MV-4-11 (cell line): ENCODE results near the gene MAGT1.
A peak's percentile ranks its signal among the peaks of the same experiment; 100 is the strongest.
"Not testable (repeated sequence)": the region's sequence is repeated elsewhere in the genome, so short reads cannot be mapped to it uniquely, and the experiment has no call there.

Source experiments
- DNase-seq: peaks from one replicate; lab custom pipeline; 2025; lab: John Stamatoyannopoulos, UW

The MAGT1 gene

DNA sequence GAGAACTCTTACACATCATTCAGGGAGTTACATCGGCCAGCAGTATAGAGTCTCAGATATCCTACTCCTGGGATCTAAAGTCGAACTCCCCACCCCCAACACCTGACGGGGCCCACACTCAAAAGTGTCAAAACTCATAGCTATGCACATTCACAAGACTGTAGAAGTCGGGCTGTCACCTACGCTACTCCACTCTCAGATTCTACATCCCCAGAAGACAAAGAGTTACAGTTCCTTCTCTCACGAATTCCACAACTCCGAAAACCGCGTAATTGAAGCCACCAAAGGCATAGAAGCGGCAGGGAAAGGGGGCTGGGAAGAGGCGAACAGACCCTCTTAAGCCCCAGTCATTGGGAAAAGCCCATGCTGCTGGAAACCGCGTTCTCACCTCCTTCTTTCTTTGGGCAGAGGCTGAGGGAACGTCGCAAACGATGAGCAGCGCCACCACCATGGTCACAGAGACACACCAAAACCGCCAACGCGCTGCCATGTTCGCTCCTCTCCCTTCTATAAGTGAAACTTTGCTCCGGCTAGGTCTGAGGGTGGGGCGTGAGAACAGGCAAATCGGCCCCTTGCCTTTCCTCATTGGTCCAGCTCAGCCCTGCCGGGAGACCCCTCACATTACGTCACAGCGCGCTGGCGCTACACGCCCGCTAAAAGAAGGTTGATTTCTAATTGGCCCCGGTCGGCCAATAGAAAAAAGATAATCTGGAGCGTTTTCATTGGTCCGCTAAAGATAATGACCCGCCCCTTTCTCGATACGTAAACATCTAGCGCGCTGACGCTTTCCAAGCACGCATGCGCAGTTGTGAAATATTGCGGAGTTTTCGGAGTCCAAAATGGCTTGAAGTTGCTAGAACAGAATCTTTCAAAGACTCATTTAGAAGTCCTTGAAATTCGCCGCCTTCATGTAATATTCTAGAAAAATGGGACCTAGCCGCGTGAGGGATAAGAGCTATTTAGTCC, at the start of gene MAGT1:
TSS of gene MAGT1 (minus strand) at position 515 of the 966 bp plus-strand sequence. CDS start at position 490, 25 bp downstream.
- peak; percentile 97 for DNase-seq

DNA sequence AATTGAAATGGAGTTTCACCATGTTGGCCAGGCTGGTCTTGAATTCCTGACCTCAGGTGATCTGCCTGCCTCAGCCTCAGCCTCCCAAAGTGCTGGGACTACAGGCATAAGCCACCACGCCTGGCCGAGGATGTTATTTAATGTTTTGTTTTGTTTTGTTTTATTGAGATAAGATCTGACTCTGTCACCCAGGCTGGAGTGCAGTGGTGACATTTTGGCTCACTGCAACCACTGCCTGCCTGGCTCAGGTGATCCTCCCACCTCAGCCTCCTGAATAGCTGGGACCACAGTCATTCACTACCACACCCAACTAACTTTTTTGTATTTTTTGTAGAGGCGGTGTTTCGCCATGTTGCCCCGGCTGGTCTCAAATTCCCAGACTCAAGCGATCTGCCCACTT, 49.8 kb upstream of the MAGT1 start:
- DNase-seq = not testable (repeated sequence)

DNA sequence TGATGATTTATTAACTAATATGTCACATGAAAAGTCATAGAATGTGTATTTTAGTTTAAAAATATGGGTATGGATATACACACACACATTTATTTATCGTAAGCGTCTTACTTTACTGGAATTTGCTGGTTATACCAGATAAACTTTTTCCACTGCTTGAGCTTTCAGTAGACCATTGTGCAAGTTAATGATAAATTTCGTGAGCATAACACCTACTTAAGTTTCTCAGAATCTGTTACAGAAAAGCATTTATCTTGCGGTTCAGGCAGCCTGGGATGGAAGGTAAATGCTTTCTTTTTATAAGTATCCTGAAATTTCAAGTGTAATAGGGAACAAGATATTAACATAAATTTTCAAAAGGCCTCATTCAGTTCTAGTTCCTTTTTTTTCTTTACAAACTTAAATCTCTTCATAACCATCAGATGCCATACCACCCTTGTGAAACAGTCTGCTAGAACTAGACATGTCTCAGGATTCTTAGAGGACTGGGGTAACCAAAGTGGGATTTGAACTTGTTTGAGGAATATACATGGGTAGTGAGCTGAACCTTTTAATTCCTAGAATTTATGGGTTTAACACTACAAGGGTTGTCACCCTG, 42.9 kb upstream of the MAGT1 start:
- DNase-seq = no peak

DNA sequence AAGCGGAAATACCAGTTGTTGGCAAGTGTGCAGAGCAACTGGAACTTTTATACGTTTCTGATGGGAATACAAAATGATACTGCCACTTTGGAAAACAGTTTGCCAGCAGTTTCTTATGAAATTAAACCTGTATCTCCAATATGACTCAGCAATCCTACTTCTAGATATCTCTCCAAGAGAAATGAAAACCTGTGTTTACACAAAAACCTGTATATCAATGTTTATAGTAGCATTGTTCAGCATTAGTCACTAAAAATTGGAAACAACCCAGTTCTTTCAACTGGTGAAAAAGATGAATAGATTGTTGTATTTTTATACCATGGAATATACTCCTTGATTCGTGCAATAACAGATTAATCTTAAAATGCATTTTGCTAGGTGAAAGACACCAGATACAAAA, 42.1 kb upstream of the MAGT1 start:
- no peak for DNase-seq

DNA sequence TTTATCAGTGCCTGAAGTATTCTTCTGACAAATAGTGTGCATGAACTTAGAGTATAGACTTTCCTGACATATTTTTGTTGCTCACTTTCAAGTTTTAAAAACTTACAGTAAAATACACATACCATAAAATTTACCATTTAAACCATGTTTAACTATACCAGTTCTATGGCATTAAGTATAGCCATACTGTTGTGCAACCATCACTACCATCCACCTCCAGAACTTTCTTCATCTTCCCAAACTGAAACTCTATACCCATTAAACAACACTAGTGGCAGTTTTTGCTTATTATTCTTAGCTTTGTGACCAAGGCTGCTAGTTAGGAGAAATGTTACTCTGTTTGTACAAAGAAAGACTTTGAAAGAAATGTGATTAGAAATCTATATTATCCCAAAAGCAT, 41.1 kb upstream of the MAGT1 start:
- no peak for DNase-seq

DNA sequence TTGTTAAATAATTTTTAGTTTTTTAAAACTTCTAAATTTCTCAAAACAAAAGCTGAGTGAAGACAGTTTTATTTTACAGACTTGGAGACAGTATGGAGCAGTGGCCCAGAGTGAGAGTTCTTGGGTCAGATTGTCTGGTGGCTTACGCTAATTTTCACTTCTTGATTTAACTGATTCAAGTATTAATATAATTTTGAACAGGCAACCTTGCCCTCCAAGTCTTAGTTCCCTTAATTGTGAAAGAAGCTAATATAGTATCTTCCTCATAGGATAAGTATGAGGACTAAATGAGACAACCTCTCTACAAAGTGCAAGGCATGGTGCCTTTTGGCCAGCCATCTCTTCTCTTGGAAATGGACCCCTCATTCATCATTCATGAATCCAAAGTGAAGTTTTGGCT, 40.7 kb upstream of the MAGT1 start:
- DNase-seq = peak; percentile 12

DNA sequence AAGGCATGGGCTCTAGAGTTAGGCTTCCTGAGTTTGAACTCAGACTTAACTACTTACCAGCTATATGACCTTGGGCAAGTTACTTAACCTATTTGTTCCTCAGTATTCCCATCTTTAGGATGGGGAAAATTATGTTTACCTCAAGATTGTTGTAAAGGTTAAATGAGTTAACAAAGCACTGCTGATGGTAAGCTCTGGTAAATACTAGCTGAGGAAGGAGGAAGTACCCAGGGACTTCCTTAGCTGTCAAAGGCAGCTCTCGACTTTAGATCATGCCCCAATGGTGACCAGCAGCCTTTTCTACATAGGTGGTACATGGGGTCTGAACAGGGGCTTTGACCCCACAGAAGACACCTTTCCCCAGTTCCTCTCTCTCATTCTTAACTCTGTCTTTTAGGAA, 35.3 kb upstream of the MAGT1 start:
- DNase-seq = no peak

DNA sequence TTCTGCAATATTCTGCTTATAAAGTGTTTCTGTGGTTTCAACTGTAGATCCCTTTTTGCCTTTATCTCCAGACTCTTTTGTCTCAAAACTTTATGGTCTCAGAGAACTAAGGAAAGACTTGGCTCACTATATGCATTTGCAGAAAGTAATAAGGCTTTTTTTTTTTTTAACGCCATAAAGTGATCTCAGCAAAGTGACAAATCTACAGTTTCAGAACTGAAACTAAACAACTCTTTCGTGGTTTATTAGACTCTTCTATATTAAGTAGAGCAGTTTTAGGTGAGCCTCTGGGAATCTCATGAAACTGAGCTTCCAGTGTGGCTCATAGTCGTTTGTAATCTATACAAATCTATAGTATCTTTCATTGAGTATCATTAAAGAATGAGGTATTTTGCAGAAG, 30.5 kb upstream of the MAGT1 start:
- no peak for DNase-seq

DNA sequence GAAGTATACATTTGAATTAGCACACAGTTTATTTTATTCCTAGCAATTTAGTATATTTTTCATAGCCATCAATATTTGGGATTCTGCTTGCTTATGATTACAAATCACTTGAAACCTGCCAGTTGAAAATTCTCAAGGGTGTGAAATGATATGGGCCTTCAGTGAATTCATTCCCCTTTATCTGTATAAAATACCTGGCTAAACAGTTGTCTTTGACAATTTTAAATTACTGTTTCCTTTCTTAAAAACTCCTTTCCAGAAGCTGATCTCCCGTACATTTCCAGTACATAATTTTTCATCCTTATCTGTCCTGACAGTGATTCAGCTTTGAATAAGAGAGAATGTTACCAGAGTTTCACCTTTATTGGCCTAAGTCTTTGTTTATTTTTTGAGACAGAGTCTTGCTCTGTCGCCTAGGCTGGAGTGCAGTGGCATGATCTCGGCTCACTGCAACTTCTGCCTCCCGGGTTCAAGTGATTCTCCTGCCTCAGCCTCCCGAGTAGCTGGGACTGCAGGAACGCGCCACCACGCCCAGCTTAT, 29.2 kb upstream of the MAGT1 start:
- no peak for DNase-seq

DNA sequence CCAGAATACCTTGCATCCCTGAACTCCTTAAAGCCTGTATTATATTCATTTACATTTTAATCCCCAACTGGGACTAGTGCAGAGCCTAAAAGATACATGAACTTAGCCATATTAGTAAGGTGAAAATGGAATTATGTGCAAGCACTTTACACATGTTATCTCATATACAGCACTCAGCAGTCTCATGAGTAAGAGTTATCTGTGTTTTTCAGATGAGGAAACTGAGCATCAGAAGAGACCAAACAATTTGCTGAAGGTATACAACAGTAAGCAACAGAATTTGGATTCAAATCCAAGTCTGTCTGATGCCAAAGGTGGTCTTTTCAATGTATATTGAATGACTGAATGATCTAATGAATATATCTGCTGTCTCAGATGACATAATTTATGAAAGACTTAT, 27.6 kb upstream of the MAGT1 start:
- no peak for DNase-seq

DNA sequence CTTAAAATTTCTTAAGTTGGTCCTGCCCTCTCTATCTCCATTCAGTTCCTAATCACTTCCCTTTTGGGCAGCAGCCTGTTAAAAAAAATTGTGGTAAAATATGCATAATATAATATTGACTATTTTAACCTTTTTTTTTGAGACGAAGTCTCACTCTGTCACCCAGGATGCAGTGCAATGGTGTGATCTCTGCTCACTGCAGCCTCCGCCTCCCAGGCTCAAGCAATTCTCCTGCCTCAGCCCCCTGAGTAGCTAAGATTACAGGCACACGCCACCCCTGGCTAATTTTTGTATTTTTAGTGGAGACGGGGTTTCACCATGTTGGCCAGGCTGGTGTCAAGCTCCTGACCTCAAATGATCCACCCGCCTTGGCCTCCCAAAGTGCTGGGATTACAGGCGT, 24.1 kb upstream of the MAGT1 start:
- DNase-seq = peak; percentile 6

DNA sequence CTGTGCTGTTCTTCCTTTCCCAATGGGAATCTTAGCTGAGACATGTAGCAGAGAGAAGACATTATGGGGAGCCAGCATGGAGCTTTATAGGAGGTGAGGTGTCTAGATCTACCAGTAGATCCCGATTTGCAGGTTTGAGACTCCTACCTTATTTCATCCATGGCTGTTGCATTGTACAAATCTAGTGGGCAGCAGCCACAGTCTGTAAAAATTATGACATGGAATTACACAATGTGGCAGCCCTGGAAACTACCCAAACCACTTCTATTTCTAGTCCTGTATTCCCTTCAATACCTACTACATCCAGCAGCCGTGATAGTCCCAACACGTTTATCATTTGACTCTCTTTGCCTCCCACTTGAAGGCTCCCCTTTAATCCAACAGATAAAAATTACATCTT, 23.3 kb upstream of the MAGT1 start:
- DNase-seq = peak; percentile 21

DNA sequence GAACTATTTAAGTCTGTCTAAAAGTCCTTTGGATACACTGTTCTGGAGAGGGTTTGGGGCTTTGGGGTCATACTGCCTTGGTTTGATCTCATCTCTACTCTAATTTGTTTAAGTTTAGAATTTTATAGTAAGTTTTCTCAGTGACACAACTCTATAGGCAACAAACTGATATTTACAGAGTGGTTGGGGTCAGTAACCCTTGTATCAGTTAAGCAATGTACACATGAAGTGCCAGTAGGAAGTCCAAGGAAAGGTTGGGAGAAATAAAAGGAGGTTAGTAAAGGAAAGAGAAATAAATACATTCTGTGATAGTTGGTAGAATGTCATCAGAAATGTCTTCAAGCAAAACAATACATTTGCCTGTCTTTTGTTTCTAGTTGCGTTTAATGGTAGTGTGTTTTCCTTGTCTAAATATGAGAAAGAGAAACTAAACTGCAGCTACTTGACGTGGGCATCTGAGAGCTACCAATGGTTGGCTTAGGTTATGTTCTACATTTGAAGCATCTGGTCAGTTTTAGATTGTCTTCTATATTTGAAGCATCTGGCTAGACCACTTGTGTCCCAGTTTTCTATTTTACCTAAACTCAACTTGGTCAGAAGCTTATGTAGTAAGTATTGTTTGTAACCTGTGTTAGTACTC, 22.2 kb upstream of the MAGT1 start:
- DNase-seq = no peak

DNA sequence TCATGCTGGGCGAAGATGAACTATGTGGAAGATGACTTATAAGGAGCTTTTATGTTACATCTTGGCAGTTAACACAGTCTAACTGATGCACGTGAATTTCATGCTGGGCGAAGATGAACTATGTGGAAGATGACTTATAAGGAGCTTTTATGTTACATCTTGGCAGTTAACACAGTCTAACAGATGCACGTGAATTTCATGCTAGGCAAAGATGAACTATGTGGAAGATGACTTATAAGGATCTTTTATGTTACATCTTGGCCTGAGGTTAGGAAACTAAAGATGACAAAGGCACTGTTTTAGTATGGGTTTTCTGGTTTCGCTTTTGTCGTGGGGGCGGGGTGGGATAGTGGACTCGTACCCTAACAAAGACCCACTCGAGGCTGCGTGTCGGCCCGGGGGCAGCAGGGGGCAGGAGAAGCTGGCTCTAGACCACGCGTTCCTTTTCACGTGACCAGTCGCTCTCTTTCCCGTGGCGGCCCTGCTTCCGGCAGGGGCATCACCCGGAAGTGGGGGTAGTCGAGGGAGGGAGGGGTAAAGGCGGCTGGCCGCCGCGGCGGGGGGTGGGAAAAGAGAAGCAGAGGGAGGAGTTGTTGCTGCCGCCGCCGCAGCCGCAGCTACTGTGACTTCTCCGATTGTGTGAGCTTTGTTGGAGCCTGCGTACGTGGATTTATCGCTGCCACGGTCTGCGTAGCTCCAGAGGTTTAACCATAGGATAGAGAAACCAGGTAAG, 15.0 kb upstream of the MAGT1 start, which contains the start of gene ATP7A:
TSS of gene ATP7A (plus strand) at position 586 of the 733 bp plus-strand sequence. CDS start 60,949 bp downstream, outside the sequence.
- DNase-seq = peak; percentile 88

DNA sequence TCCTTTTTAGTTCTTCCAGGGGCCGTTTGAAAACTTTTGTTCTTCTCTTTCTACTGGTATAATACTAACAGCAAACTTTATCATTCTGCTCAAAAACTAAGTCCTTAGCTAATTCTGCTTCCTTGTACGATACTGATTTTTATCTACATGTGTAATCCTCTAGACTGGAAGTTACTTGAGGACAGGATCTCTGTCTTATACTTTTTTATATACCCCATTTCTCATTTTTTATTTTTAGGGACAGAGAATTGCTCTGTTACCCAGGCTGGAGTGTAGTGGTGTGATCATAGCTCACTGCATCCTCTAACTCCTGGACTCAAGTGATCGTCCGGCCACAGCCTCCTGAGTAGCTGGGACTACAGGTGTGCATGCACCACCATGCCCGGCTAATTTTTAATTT, 6.3 kb upstream of the MAGT1 start:
- no peak for DNase-seq

DNA sequence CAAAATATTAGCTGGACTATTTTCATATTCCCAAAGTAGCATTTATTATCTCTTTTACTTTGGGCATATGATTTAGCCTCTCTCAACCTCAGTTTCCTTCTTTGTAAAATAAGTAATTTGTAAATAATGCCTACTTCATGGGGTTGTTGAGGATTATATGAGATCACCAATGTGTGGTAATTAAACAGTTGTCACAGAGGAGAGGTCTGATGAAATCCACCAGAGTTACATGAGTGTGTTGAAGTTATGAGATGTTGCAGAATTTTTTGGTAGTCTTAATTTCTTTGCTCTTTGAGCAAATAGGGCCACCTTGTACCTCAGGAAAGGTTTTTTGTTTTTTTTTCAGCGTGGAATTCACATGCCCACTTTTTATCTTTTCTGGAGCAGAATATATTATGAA, 5.5 kb upstream of the MAGT1 start:
- peak; percentile 11 for DNase-seq

DNA sequence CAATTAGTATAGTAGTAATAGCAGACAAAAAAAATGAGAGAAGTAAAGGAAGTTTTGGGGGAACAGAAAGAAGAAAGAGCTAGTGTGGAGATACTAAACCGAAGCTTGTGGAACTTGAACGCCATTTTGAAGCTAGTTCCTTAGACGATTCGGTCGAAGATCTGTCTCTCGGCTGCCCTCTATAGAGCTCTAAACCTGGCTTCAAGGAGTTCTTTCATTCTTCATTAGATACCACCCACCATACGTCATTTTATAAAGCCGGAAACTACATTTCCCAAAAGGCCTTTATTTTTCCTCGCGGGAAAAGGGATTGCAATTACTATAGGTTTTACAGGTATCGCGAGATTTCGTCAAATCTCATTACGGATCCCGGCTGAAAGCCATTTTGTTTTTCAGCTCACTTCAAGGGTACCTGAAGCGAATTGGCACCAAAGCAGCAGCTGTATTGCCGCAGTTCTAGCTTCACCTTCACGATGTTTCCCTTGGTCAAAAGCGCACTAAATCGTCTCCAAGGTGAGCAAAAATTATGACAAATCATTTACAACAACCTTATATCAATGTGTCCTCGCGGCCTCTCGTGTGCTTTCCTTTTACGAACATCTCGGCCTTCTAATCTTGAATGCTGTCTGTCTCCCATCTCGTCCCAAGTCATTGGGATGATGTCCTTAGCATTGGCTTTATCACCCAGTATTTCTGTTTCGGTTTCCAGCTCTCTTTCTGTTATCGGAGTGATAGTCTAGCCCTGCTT, 4.0 kb upstream of the MAGT1 start, which contains the start of gene COX7B:
TSS of gene COX7B (plus strand) at position 388 of the 748 bp plus-strand sequence. CDS start at position 474, 86 bp downstream.
- peak; percentile 97 for DNase-seq

DNA sequence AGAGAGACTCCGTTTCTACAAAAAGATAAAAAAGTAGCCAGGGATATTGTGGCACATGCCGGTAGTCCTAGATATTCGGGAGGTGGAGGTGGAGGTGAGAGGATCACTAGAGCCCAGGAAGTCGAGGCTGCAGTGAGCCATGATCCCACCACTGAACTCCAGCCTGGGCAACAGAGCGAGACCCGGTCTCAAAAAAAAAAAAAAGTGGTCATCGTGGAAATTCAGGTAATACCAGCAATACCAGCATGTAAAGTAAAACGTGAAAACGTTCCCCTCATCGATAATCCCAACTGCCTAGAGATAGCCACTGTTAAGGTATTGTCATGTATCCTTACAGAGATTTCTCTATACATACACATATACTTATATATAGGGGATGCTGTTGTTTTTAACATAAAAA, 1.5 kb downstream of the MAGT1 start:
- no peak for DNase-seq

DNA sequence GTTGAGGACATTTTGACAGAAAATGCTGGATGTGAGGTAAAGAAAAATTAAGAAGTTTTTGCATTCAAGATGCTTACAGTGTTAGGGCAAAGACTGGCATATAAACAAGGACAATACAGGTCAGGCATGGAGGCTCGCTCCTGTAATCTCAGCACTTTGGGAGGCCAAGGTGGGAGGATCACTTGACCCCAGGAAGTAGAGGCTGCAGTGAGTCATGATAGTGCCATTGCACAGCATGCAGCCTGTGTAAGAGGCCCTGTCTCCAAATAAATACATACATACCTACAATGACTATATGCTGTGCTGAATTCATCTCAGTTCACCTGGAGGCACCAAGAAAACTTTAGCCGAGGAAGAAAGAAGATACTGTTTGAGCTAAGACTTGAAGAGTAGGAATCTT, 2.3 kb downstream of the MAGT1 start:
- no peak for DNase-seq

DNA sequence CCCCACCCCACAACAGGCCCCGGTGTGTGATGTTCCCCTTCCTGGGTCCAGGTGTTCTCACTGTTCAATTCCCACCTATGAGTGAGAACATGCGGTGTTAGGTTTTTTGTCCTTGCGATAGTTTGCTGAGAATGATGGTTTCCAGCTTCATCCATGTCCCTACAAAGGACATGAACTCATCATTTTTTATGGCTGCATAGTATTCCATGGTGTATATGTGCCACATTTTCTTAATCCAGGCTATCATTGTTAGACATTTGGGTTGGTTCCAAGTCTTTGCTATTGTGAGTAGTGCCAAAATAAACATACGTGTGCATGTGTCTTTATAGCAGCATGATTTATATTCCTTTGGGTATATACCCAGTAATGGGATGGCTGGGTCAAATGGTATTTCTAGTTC, 13.8 kb downstream of the MAGT1 start:
- not testable (repeated sequence) for DNase-seq

DNA sequence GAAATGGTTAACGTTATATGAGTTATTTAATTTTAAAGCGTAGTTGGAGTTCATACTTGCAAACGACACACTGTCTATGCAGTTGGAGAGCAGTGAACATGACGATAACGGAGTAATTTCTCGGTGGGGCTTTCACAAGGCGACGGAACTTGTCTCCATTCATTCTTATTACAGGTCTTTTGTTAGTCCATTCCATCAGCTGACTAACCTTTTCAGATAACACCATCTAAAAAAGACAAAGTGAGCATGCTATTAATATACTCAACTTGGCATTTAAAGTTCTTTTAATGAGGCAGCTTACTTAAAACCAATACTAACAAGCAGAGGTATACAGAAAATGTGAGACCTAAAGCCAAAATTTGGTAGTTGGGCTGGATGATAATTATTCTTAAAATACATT, 19.9 kb downstream of the MAGT1 start:
- no peak for DNase-seq
